Measurements from ENCODE around the gene RPS15.
"Not testable (repeated sequence)": the region's sequence is repeated elsewhere in the genome, so short reads cannot be mapped to it uniquely, and the experiment has no call there.

DNA sequence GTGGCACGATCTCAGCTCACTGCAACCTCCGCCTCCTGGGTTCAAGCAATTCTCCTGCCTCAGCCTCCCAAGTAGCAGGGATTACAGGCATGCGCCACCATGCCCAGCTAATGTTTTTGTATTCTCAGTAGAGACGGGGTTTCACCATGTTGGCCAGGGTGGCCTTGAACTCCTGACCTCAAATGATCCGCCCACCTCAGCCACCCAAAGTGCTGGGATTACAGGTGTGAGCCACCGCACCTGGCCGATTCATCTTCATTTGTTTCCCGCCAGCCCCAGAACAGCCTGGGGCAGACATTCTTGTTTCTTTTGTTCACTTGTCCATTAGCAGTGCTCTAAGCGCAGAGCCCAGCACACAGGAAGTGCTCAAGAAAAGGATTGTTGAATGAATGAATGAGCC is 38.9 kb downstream of the RPS15 start:
- TF ChIP-seq, protein P1, sequence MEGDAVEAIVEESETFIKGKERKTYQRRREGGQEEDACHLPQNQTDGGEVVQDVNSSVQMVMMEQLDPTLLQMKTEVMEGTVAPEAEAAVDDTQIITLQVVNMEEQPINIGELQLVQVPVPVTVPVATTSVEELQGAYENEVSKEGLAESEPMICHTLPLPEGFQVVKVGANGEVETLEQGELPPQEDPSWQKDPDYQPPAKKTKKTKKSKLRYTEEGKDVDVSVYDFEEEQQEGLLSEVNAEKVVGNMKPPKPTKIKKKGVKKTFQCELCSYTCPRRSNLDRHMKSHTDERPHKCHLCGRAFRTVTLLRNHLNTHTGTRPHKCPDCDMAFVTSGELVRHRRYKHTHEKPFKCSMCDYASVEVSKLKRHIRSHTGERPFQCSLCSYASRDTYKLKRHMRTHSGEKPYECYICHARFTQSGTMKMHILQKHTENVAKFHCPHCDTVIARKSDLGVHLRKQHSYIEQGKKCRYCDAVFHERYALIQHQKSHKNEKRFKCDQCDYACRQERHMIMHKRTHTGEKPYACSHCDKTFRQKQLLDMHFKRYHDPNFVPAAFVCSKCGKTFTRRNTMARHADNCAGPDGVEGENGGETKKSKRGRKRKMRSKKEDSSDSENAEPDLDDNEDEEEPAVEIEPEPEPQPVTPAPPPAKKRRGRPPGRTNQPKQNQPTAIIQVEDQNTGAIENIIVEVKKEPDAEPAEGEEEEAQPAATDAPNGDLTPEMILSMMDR (IDR thresholded peaks at IDR 0.05; ENCODE audit: insufficient read depth, low read length): not testable (repeated sequence)
- not testable (repeated sequence) for TF ChIP-seq POLR2AphosphoS5 (IDR thresholded peaks at IDR 0.05; ENCODE audit: low read depth)

Data from HL-60 (cell line).